GM12872 (cell line): ENCODE data around the gene SLC4A7.

Experiments
- TF ChIP-seq, protein P1 (sequence below): IDR thresholded peaks from 3 replicates; pipeline ENCODE4 v1.5.1; 2011; ENCODE audit warnings: low read depth, mild to moderate bottlenecking, low read length, moderate library complexity; ENCODE audit not compliant: insufficient read depth

Gene SLC4A7

GRCh38 chr3:27423463-27423862 lies 60.7 kb downstream of the SLC4A7 start:
- TF ChIP-seq, protein P1, sequence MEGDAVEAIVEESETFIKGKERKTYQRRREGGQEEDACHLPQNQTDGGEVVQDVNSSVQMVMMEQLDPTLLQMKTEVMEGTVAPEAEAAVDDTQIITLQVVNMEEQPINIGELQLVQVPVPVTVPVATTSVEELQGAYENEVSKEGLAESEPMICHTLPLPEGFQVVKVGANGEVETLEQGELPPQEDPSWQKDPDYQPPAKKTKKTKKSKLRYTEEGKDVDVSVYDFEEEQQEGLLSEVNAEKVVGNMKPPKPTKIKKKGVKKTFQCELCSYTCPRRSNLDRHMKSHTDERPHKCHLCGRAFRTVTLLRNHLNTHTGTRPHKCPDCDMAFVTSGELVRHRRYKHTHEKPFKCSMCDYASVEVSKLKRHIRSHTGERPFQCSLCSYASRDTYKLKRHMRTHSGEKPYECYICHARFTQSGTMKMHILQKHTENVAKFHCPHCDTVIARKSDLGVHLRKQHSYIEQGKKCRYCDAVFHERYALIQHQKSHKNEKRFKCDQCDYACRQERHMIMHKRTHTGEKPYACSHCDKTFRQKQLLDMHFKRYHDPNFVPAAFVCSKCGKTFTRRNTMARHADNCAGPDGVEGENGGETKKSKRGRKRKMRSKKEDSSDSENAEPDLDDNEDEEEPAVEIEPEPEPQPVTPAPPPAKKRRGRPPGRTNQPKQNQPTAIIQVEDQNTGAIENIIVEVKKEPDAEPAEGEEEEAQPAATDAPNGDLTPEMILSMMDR: no peak

DNA sequence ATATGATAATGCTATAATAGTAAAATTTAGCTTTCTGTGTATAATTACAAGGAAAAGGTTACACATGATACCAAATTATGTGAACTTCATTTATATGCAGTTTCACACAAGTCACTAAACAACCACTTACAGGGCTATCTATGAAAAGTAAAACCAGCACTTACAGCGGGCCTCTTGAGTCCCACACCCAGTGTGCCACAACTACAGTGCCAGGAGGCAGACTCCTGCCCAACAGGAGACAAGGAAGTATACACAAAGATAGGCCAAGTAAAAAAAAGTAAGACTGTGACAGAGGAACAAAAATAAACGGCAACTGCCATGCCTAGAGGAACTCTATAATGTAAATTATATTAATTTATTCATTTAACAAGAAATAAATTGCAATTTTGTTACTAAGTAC lies 61.6 kb downstream of the SLC4A7 start:
- TF ChIP-seq, protein P1: no peak

- TF ChIP-seq, protein P1: no peak
These were observed 69.0 kb downstream of the SLC4A7 start for GRCh38 chr3:27415202-27415601.

DNA sequence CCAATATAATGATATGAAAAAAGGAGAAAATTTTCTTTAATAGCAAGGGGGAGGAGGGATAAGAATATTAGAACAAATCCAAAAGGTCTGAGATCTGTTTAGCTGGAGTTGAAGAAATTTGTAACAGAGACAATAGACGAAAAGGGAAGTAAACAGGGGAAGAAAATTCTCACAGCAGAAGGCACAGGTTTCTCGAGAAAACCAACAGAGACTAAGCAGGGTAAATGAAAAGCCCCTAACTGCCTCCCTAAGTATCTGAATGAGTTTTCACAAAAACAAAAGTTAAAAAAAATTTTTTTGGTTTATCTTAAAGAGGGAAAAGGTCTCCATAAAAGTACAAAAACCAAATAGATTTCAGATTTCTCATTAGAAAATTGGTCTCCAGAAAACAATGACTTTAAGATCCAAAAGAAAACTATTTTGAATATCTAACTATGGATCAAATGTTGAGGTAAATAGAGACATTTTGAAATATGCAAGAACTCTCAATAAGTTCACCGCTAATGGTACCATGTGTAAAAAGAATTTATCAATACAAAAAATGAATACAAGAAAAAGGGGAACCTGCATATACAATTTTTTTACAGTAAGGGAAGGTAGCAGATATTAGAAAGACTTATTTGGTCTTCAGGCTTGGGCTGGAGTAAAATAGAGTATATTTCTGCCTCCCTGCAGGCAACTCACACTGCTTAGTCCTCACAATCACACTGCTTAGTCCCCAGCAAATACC lies 91.1 kb downstream of the SLC4A7 start:
- TF ChIP-seq, protein P1: no peak

DNA sequence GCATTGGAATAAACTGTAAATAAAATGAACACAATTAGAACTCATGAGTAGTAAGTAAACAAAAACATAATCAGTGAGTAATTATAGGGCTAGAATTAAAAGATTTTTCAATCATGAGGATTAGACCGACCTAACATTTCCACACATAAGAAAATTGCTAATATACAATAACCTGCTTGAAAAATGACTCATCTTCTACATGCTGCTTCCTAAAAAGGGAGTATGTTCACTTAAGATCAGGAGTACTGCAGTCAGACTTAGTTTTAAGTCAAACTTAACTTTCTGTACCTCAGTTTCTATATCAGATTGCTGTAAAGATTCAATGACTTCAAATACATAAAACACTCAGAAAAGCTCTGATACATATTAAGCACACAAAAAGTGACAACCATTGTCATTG lies 92.4 kb downstream of the SLC4A7 start:
- TF ChIP-seq, protein P1: no peak

DNA sequence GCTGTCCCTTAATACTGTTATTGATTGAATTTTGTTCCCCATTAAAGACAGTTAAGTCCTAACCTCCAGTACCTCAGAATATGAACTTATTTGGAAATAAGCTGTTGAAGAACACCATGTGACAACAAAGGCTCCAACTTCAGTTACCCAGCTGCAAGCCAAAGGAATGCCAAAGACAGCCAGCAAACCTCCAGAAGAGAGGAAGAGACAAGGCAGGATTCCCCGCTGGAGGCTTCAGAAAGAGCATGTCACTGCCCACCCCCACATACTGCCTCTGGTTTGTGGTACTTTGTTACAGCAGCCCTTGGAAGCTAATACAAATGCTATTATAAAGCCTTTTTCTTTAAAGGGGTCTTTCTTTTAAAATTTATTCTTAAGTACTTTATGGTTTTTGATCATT lies 96.6 kb downstream of the SLC4A7 start:
- TF ChIP-seq, protein P1: no peak

DNA sequence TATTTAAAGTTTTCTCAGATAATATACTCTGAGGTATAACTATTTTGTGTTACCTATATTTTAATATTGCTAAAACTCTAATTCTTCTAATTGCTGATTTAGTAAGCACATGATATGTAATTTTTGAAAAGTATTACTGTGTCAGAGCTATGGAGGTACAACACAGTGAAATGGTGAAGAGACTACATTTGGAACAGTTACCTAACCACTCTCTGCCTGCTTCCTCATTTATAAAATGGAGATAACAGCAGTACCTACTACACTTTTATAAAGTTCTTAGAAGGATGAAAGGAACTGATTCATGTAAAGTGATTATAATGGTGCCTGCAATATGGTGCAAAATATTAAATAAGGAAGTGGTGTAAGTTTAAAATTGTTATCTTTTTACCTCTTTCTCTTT lies 98.7 kb downstream of the SLC4A7 start:
- TF ChIP-seq, protein P1: no peak
